HS-5 (cell line): Measurements from ENCODE around the gene PARP11.

Experiments used
- DNase-seq: peaks from one replicate; pipeline ENCODE4 v3.0.0-alpha.2; 2012; ENCODE audit warnings: low read depth

The PARP11 gene

GRCh38 chr12:3821441-3821840 lies 51.8 kb downstream of the PARP11 start:
- no peak for DNase-seq

- peak; percentile 20 for DNase-seq
Measured at GRCh38 chr12:3820122-3820521, 53.1 kb downstream of the PARP11 start.

- DNase-seq: no peak
Measured at GRCh38 chr12:3816266-3816665, 56.9 kb downstream of the PARP11 start.

DNA sequence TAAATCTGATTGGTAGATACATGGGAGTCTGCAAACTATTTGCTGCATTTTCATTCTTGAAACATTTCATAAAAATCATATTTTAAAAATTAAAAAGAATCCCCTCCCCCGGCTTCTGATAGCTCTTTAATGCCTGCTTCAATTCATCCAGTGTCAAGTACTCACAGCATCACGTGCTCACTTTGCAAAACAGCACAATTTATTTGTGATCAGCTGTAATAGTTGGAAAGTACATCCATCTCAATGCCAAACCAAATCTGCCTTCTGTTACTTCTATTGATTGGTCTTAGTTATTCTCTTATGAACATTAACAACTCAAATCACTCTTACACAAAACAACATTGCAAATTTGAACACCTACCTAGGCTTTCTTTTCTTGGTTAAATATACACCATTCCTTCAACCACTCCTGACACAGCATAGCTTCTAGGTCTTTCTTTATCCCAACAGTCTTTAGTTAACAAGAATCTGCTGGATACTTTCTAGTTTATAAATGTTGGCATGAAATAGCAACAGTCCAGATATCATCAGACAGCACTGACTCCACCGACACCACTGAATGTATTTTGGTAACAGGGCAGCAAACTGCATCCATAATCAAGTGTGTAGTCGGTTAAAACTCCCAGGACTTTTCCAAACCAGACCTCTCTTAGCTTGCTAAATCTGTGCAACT lies 58.0 kb downstream of the PARP11 start:
- DNase-seq: no peak

GRCh38 chr12:3810540-3810939 lies 62.7 kb downstream of the PARP11 start:
- DNase-seq: no peak

DNA sequence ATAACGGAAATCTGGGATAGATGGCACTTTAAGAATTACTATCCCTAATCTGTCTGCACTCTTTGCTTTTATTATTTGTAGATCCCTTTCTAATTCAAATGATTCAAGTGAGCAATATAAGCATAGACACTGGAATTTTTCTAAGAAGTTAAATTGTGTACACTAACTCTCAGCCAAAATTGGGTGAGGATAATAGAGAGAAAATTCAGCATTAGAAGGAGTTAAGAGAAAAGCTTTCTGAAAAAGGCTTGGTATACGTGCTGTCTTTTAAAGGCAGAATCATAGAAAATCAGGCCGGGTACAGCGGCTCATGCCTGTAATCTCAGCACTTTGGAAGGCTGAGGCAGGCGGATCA lies 63.2 kb downstream of the PARP11 start:
- no peak for DNase-seq

- DNase-seq: no peak
Measured at GRCh38 chr12:3809357-3810015, 63.7 kb downstream of the PARP11 start.

DNA sequence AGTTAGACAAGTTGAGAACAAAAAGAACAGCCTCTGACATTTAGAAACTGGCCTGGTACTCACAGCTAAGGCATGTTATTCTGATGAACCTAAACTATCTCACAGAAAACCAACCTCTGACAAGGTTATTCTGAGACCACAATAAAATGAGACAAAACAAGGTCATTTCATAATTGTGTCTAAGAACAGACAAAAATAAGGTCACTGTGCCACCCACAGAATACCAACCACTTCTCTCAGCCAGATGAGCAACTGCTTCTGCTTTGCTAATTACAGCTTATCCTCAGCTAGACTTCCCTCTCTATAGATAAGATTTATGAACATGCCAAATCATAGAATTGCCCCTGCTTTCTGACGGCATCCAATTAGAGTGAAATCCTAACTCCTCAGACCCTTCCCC lies 68.1 kb downstream of the PARP11 start:
- DNase-seq: no peak

DNA sequence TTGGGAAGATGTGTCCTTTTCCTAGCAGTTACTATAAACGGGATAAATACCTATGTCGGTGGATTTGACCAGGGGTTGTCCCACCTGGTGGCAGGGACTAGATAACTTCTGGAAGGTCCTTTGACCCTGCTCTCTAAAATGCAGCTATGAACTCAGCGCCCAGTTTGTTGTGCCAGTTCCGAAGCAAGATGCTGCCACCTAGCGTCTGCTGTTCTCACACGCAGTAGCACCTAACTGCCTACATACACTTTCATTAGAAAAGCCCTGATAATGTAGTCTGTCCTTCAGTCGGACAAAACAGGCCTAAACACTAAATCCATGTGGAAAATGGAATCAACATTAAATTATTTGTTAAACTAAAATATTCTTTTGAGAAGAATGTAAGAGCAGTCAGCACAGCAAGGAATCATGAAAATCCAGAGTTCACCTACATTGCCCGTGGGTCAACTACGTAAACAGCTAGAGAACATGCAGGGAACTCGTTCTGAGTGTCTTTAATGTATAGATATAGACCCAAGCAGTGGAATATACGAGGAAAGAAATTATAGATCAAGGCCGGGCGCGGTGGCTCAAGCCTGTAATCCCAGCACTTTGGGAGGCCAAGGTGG lies 69.2 kb downstream of the PARP11 start:
- peak; percentile 22 for DNase-seq

GRCh38 chr12:3802721-3803120 lies 70.5 kb downstream of the PARP11 start:
- no peak for DNase-seq

DNA sequence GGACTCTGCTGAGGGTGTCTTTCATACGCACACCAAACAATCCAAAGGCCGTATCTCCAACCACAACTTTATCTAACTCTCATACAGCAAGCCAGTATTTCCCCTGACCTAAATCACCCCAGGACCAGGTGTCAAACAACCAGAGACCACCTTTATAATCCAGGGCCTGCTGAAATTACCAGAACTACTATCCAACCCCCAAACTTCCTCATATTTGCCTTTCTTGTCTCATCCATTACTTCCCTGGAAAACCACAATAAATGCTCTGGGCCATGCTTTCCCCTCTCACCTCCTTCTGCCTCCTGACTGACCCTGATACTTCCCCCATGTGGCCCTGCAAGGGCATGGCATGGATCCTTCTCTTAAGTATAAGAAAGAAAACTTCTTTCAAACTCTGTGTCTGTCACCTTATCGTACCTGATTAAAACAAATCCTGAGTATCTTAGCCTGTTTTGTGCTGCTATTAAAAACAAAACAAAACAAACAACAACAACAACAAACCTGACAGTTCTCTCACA lies 75.6 kb downstream of the PARP11 start:
- DNase-seq: no peak

DNA sequence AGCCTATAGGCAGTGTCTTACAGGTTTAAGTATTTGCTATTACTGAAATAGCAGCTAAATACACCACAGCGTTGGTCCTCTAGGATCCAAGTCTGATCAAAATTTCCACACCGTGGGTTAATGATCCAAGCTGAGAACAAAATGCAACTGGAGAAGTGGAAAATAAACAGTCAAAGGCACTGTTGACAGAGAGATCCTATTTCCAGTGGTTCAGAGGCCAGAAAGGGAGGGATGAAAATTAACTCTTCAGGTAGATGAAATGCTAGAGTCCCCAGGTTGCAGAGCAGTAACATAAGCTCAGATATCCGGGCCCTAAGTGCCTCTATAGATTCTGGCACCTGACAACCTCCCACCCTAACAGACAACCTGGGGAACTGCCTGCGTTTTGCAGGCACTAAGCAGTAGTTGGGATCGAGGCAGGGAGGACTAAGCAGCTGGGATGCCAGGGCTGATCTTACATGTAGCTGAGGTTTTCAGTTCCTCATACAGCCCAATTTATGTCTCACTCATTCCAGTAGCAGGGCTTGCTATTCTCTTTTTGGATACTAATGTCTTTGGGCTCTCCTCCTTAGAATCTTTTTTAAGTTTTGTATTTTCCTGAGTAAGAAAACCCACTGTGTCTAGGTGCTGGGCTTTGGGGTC lies 77.6 kb downstream of the PARP11 start:
- no peak for DNase-seq

GRCh38 chr12:3795066-3795465 lies 78.1 kb downstream of the PARP11 start:
- DNase-seq: no peak

DNA sequence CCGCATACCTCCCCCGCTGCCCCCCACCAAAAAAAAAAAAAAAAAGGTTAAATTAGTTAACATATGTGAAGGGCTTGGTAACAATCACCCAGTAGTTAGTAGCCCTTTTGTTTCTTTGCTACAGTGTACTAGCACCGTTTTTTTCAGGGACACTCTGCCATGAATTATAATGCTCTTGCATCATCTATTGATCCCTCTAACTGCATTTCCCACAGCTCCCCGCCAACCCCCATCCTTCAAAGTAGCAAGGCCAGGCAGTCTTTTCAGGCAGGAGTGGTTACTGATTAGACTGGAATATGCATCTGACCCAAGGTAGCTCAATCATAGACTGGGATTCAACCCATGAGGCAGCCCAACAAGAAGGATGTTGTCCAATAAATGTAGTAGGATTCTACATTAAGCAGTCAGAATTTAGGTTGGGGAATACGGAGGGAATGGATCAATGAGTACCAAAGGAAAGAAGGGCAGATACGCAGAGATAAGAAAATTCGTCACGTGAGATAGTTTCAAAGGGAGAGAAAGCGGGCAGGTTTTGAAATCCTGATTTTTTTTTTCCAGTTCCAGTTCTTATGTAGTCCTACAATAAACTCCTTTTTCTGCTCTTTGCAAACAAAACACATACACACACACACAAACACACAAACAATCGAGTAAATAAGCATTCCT lies 80.4 kb downstream of the PARP11 start:
- no peak for DNase-seq

DNA sequence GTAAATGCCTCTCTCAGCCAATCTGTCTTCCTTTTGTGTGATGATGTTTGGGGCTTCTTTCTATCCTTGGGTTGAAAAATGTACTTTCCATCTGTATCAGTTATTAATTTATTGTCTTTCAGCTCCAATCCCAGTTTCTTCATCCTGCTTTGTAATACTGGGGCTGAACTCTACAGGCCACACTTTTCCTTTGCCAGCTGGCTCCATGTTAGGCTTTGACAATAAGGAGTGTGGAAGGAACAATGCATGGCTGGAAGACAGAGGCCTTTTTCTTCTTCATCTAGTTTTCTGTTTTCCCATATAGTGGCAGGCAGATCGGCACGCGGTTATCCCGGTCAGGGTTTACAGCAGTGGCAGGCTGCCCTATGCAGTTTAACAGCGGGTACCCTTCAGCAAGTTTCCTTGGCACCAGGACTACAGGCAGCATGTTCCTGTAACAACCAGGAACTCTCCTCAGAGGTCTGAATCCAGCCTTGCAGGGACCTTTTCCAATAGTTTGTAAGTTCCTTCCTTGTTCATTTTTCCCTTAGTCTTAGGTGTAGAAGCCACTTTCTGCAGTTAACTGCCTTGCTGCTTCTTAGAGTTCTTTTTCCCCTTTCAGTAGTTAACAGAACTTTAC lies 81.8 kb downstream of the PARP11 start:
- no peak for DNase-seq

GRCh38 chr12:3790642-3791041 lies 82.6 kb downstream of the PARP11 start:
- DNase-seq: no peak

DNA sequence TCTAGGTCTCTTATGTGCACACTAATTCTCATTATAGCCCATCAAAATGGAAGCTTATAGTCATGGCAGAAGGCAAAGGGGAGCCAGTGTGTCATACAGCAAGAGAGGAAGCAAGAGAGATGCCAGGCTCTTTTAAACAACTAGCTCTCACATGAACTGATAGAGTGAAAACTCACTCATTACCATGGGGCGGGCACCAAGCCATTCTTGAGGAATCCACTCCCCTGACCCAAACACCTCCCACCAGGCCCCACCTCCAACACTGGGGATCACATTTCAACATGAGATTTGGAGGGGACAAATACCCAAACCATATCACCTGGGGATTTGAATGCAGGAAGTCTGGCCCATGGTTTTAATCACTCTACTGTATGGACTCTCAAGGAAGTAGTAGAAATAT lies 83.4 kb downstream of the PARP11 start:
- no peak for DNase-seq

GRCh38 chr12:3777206-3777809 lies 95.9 kb downstream of the PARP11 start:
- no peak for DNase-seq

GRCh38 chr12:3775385-3776035 lies 97.7 kb downstream of the PARP11 start:
- no peak for DNase-seq

DNA sequence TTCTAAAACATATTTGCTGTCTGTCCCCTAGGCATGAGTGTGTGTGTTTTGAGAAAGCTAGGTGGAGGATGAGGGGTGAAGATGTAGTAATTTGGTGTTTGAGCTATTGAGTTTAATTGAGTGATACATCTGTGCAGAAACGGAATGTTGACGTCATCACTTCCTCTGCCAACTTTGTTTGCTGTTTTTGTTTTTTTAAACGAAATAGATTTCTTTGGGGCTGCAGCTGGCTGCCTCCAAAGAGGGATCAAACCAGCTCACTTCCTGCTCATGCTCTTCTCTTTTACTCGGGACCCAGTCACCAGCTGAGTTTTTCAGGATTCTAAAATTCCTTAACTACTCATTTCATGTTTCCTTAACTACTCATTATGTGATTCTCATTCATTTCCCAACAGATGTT lies 100.8 kb downstream of the PARP11 start:
- DNase-seq: peak; percentile 38

DNA sequence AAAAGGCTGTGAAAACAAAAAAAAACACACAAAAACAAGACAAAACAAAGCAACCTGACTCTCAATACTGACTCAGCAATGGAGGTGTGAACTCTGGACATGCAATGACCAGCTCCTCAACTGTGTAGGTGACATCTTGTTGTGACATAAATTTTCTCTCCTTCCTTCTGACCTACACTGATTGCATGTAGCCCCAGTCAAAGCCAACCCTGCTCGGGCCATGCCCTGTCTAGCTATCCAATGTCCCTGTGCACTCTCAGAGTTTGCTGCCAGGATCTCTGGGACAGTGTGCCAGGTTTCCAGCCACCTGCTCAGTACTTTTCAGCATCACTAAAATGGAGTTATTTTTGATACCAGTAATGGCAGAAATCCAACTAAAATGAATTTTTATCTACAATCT lies 101.3 kb downstream of the PARP11 start:
- DNase-seq: no peak
